HUDEP-2 (cell line): ENCODE results near the gene MRGPRF.

Experiments
- DNase-seq, 76 experiments: peaks; one replicate each; lab custom pipeline; 2025; ENCODE audit not compliant: unreplicated experiment in 76 of 76; lab: John Stamatoyannopoulos, UW

MRGPRF gene

GRCh38 chr11:69051381-69052342, 38.6 kb upstream of the MRGPRF start:
- no peak for DNase-seq

GRCh38 chr11:69050592-69051380, 37.7 kb upstream of the MRGPRF start:
- DNase-seq, result no peak

DNA sequence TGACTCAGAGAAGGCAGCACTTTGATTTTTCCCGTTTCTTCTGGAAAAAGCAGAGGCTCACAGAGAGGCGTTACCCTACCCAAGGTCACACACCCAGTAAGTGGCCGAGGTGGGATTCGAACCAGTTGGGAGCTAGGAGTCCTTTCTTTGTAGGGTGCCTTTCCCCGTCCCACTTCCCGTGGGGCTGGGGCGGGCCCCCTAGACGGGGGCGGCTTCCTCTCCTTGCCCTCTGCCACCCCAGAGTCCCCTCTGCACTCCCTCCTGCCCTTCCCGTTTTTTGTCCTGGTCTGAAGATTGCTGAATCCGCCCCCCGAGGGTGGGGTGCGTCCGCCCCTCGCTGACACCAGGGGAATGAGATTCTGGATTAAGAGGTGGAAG, 36.4 kb upstream of the MRGPRF start:
- DNase-seq, result peak in 10 of 76 experiments; percentile 7 to 23 (median 12)

- peak in 73 of 76 experiments; percentile 24 to 93 (median 85) for DNase-seq
Observed at GRCh38 chr11:69048694-69049489, 35.8 kb upstream of the MRGPRF start, which contains the start of gene TPCN2. Gene TPCN2 (plus strand): TSS chr11:69048932. CDS start chr11:69048998, 66 bp downstream.

DNA sequence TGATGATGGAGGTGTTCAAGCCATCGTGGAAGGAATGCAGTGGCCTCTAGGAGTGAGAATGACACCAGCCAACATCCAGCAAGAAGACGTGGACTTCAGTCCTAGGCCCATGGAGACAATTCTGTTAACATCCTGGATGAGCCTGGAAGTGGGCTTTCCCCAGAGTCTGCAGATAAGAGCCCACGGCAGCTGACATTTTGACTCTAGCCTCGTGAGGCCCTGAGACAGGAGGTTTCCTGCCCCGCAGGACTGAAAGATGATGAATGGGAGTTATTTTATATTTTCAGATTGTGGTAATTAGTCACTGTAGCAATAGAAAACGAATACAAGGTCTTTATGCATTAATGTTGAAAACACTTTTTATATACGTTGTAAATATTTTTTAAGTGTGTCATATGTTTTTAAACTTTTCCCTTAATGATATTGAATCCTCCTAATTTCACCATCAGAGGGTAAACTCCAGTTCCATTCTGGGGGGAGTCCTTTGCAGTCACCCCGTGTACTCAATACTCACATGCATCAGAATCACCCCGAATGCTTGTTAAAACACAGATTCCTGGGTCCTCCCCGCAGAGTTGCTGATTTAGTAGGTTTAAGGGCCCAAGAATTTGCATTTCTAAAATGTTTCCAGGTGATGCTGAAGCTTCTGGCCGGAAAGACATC, 35.1 kb upstream of the MRGPRF start:
- DNase-seq, result no peak

DNA sequence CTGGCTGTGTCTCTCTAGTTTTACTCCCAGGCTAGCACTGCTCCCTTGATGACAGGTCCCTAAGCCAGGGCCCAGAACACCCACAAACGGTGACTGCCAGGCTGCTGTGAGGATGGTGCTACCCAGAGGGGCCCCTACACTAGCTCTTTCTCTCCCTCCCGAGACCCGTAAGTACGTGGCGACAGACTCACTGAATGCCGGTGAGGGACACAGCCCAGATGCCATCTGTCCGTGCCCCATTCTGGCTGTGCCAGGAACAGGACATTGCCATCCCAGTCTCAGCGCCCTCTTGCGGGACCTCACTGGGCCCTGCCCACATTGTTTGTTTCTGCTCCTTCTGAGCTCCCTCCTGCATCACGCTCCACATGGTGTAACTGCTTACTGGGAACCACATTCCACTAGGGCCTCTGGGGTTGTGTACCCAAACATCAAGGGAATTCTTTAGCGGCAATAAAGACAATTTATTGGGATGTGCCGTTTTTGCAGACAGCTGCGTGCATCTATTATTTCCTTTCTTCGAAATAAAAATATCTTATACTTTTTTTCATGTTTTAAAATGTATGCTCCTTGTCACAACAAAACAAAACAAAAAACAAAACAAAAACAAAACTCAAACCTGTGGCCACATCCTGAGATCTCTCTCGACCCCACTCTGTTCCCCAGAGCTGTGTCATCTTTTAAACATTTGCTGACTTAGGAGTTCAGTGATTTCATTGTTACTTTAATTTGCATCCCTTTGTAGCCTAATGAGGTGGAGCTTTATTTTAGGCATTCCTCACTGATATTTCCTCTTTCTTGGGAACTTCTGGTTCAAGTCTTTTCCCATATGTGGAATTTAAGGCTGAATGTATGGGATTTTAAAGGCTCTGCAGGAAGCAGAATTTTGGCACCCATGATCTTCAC, 31.3 kb upstream of the MRGPRF start:
- peak in 54 of 76 experiments; percentile 3 to 64 (median 38) for DNase-seq

DNA sequence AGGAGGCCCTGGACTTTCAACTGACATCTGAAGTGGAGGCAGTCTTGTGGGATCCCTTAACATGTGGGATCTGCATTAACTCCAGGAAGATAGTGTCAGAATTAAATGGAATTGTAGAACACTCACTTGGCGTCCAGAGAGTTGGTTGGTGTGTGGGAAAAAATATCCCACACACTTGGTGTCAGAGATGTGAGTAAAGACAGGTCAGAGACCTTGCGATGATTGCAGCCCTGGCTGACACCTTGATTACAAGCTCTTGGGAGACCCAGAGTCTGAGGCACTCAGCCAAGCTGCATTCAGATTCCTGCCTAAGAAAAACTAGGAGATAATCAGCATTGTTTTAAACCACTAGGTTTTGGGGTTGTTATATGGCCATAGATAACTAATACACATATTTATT, 28.5 kb upstream of the MRGPRF start:
- no peak for DNase-seq

- DNase-seq, result no peak
Observed at GRCh38 chr11:69040581-69041260, 27.7 kb upstream of the MRGPRF start.

- no peak for DNase-seq
Observed at GRCh38 chr11:69040051-69040450, 27.0 kb upstream of the MRGPRF start.

- DNase-seq, result peak in 1 of 76 experiments; percentile 1
Observed at GRCh38 chr11:69039501-69039900, 26.5 kb upstream of the MRGPRF start.

- DNase-seq, result no peak
Observed at GRCh38 chr11:69037544-69037943, 24.5 kb upstream of the MRGPRF start.

- no peak for DNase-seq
Observed at GRCh38 chr11:69037074-69037473, 24.0 kb upstream of the MRGPRF start.

DNA sequence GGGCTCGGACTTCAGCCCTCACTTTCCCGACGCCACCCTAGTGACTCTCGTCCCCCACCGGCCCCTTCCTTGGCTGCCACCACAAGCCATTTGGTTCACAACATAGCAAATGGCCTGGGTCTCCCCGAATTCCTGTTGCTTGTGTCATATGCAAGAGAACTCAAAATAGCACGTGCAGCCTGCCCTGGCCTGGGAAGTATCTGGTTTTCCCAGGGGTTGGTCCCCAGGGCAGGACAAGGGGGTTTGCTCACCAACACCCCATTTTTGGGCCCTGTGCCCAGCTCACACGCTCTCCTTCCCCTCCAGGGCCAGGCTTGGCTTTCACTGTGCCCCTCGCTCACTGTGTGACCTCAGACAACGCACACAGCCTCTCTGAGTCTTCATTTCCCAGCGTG, 22.9 kb upstream of the MRGPRF start:
- no peak for DNase-seq

DNA sequence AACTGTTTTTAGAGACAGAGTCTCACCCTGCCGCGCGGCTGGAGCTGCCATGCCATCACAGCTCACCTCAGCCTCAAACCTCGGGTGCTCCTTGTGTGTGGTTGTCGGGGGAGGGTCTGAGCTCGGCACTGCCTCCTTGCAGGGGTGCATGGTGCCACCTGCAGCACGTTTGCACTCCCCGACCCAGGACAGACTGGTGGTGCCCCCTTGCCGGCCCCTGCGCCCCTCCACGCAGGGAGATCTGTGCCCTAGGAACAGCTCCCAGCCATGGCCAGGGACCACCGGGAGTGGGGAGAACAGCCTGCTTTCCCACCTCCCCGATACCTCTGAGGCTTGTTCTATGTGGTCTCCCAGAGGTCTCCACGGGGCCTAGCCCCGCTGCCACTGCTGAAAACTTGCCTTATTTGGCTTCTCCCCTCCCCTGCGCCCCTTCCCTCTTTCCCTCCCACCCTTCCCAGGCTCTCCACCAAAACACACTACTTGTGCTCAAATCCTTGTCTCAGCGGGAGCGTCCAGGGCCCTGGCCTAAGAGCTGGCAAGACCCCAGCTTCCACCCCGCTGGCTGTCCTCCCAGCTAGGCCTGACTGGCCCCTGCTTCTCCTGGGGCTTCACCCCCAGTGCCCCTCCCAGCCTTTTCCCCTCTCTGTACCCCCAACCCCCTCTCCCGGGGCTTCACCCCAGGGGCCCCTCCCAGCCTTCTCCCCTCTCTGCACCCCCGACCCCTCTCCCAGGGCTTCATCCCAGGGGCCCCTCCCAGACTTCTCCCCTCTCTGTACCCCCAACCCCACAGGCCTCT, 22.3 kb upstream of the MRGPRF start:
- DNase-seq, result no peak

DNA sequence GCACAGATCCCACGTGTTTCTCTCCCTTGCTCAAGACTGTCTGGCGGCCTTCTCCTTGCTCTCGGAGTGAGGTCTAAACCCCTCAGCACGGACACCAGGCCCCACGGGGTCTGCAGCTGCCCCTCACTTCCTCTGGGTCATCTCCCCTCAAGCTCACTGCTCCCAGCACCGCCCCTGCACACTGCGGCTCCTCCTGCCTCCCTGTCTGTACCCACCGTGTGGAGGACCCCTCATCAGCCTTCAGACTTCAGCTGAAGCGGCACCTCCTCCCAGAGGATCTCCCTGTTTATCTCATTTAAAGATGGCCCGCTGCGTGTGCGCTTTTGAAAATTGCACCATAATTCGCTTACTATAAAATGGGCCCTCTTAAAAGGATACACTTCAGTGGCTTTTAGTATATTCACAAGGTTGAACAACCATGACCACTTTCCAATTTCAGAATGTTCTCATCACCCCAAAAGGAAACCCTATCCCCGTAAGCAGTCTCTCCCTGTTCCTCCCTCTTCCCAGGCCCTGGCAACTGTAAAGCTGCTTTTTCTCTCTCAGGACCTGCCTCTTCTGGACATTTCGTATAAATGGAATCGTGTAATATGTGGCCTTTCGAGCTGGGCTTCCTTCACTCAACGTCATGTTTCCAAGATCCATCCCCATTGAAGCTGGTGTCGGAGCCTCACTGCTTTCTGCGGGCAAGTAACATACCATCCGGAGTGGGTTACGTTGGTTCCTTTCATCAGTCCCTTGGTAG, 21.2 kb upstream of the MRGPRF start:
- no peak for DNase-seq

DNA sequence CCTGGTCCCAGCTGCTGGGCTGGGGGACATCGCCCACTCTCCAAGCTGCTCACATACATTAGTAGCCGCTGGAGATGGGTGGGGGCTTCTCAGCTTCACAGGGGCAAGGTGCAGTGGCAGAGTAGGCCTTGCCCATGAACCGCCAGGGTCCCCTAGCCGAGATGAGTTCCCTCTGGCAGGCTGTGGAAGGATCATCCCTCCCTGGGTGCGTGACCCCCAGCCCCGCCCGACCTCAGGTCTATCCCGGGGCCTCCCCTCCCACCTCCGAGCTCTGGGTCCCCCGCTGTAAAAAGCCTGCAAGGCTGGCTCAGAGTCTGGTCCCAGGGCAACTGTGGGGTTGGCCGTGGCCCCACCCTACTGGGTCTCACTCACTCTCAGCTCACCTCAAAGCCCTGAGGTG, 20.4 kb upstream of the MRGPRF start:
- no peak for DNase-seq

DNA sequence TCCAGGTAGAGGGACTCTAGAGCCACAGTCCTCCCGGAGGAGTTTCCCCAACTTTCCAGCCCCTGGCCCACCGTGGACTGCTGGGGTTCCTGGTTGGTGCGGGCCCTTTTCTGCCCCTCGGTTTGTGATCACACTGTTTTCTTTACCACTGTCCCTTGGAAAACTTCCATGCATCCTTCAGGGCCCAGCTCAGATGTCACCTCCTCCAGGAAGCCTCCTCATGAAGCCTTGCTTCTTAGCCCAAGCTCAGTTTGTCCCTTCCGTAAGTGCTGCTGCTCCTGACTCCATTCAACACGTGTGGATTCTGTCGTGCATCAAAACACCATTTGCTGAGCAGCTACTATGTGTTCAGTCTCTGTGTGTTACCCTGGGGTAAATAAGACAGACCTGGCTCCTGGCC, 19.8 kb upstream of the MRGPRF start:
- no peak for DNase-seq
